GM12878 (cell line): Measurements from ENCODE around the gene SEC11A. TPM values are rescaled to one million over a fixed set of nuclear protein-coding genes. Genes with fewer than 3 reads are reported as not detected.

Experiments used
- NKRF ChIP-seq: fragments of 450-650 bp; conservative IDR thresholded peaks from 2 replicates; pipeline ENCODE4 v1.6.1; 2017; ENCODE audit warnings: mild to moderate bottlenecking, moderate library complexity
- RCOR1 ChIP-seq: conservative IDR thresholded peaks from 2 replicates; pipeline ENCODE4 v1.6.1; 2012; ENCODE audit warnings: low read depth, low read length, improper control_type of control experiment
- RELA ChIP-seq: fragments of 450-650 bp; IDR thresholded peaks from 2 replicates; pipeline ENCODE4 v1.8.0; 2014; ENCODE audit warnings: borderline replicate concordance; ENCODE audit not compliant: partially characterized antibody
- REST ChIP-seq: IDR thresholded peaks from 2 replicates; pipeline ENCODE4 v1.6.1; 2012; ENCODE audit warnings: mild to moderate bottlenecking, low read depth, low read length
- SIN3A ChIP-seq: IDR thresholded peaks from 2 replicates; pipeline ENCODE4 v1.6.1; 2012; ENCODE audit warnings: low read depth, low read length, improper control_type of control experiment
- TCF12 ChIP-seq: IDR thresholded peaks from 2 replicates; pipeline ENCODE4 v1.6.1; 2011; ENCODE audit warnings: low read depth, mild to moderate bottlenecking, low read length
- ZBTB11 ChIP-seq: fragments of 450-650 bp; formaldehyde crosslinking; IDR thresholded peaks from 2 replicates; pipeline ENCODE4 v1.5.0; 2022; ENCODE audit warnings: mild to moderate bottlenecking, missing genetic modification characterization
- polyA plus RNA-seq, 11 experiments: library from polyadenylated mRNA; depleted of rRNA in 4 of 11; unstranded in 6 of 11; stranded (reverse) in 5 of 11; fragments of >200 nt; fragmentation: Nextera tagmentation in 4 of 11; fragmentation: Illumina TruSeq in 1 of 11; extraction: Ambion mirVana in 4 of 11; extraction: Trizol in 1 of 11; gene quantifications; 1 replicate in 1 of 11; 2 replicates in 10 of 11; pipeline versions ENCODE4 v1.2.1 to v1.2.3, GENCODE V29; 2011 to 2016; ENCODE audit warnings: inconsistent platforms in 2 of 11, missing spikeins in 2 of 11, low read depth in 1 of 11
- total RNA-seq, 4 experiments: library from RNA; depleted of rRNA in 3 of 4; stranded (reverse); fragments of >200 nt in 3 of 4; fragmentation: Illumina TruSeq in 1 of 4; extraction: Trizol in 1 of 4; gene quantifications; 2 replicates each; pipeline versions ENCODE4 v1.2.1 to v1.2.3, GENCODE V29; 2013 to 2021

Gene SEC11A
- total and polyA plus RNA-seq, 10 of the 15 experiments (the other 5 are each of a cell fraction or from before 2014, with no cell fraction given) = 99.2 to 159 (median 143) TPM

GRCh38 chr15:84734794-84735479, 19.0 kb upstream of the SEC11A start (continued):
- TF ChIP-seq REST (no peak), NKRF (no peak), TCF12 (peak; percentile 60; the same call in 1 of the 2 replicates), RCOR1 (no peak), RELA (no peak), SIN3A (no peak), ZBTB11 (CRISPR knock-in tag) (no peak)
